ENCODE measurements around the gene RSRC2. TPM values are rescaled to one million over a fixed set of nuclear protein-coding genes. Genes with fewer than 3 reads are reported as not detected.
"Not testable (repeated sequence)": the region's sequence is repeated elsewhere in the genome, so short reads cannot be mapped to it uniquely, and the experiment has no call there.

RSRC2 gene
- total RNA-seq, 1 experiment from 2014 or later = 64.5 TPM

DNA sequence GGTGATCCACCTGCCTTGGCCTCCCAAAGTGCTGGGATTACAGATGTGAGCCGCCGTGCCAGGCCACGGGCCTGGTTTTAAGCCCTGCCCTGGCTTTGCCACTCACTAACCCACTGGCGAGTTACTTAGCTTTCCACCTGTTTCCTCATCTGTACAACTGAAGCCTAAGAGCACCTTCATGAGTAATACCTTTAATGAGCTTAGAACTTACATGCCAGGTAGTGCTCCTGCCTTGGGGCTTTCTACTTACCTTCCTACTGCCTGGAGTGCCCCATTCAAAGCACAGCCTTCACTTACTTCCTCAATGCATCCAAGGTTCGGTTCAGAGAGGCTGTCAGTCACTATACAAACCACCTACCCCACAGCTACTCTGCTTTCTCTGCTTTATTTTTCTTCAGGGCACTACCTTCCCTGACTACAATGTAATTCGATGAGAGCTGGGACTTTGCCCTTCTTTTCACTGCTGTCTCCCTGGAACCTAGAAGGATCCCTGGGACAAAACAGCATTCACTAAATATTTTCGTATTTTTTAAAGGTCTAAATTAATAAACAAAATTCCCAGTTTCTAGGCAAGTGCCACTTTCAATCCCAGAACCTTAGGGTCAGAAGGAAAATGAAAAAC, 39.8 kb downstream of the RSRC2 start:
- Histone ChIP-seq H2AFZ (no peak overlapping the region), H4K20me1 (ENCODE audit: insufficient read depth) (0 out of 2 replicates have a peak, but pooled peaks cover 5% of the 10 kb centered on the region), H3K9me2 (ENCODE audit: insufficient read depth) (no peaks in the 10 kb centered on the region), H3K4me1 (replicated peaks; ENCODE audit: insufficient read depth) (no peaks in the 10 kb centered on the region), H3K9me3 (ENCODE audit: insufficient read depth, low read depth) (no peaks in the 10 kb centered on the region), H3K36me3 (ENCODE audit: low read depth) (peaks cover 58% of the 10 kb centered on the region), H3K27me3 (ENCODE audit: insufficient read depth, low read depth) (no peaks in the 10 kb centered on the region), H3K27ac (peak overlapping the region; percentile 6; the same call in 1 of the 2 replicates), H3K4me2 (no peak overlapping the region), H3K4me3 (no peak overlapping the region), H3F3A (ENCODE audit: insufficient read depth, low read depth) (peaks cover 30% of the 10 kb centered on the region), H3K79me2 (ENCODE audit: low read depth) (no peaks in the 10 kb centered on the region; the same call in 1 of the 2 replicates)
- ChIA-PET CTCF (interaction anchor here (0.6 kb wide), 1 partner anchor 842 kb away, joined by 5 read pairs; no protein-coding TSS in a partner anchor), POLR2A (ENCODE audit: unreplicated experiment) (interaction anchor here (0.5 kb wide), 1 partner anchor 138 kb away, joined by 4 read pairs; no protein-coding TSS in a partner anchor)
- no peak for TF ChIP-seq EZH2 (IDR thresholded peaks at IDR 0.05; ENCODE audit: low read depth)
- TF ChIP-seq, protein P1, sequence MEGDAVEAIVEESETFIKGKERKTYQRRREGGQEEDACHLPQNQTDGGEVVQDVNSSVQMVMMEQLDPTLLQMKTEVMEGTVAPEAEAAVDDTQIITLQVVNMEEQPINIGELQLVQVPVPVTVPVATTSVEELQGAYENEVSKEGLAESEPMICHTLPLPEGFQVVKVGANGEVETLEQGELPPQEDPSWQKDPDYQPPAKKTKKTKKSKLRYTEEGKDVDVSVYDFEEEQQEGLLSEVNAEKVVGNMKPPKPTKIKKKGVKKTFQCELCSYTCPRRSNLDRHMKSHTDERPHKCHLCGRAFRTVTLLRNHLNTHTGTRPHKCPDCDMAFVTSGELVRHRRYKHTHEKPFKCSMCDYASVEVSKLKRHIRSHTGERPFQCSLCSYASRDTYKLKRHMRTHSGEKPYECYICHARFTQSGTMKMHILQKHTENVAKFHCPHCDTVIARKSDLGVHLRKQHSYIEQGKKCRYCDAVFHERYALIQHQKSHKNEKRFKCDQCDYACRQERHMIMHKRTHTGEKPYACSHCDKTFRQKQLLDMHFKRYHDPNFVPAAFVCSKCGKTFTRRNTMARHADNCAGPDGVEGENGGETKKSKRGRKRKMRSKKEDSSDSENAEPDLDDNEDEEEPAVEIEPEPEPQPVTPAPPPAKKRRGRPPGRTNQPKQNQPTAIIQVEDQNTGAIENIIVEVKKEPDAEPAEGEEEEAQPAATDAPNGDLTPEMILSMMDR (conservative IDR thresholded peaks at IDR 0.05) = no peak
- BruUV-seq (replicated peaks) = no TSS peak
- intact Hi-C loops (cut with micrococcal nuclease; ENCODE audit: unreplicated experiment) = no loop called here
- no peak for DNase-seq

DNA sequence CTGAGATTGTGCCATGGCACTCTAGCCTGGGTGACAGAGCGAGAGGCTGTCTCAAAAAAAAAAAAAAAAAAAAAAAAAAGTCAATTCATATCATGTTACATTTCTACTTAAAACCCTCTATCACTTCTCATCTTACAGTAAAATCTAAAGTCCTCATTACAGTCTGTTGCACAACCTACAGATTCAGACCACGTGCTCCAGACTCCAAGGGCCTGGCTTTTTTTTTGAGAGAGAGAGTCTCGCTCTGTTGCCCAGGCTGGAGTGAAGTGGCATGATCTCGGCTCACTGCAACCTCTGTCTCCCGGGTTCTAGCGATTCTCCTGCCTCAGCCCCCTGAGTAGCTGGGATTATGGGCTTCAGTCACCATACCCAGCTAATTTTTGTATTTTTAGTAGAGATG, 40.4 kb downstream of the RSRC2 start:
- intact Hi-C loops (cut with micrococcal nuclease; ENCODE audit: unreplicated experiment); H3K9me2 ChIP-seq (ENCODE audit: insufficient read depth); H3K9me3 ChIP-seq (ENCODE audit: insufficient read depth, low read depth); H3K4me2 ChIP-seq; H2AFZ ChIP-seq; H4K20me1 ChIP-seq (ENCODE audit: insufficient read depth); H3K4me3 ChIP-seq; H3K27me3 ChIP-seq (ENCODE audit: insufficient read depth, low read depth); H3K4me1 ChIP-seq (replicated peaks; ENCODE audit: insufficient read depth); H3K79me2 ChIP-seq (ENCODE audit: low read depth); BruUV-seq (replicated peaks); DNase-seq; H3K27ac ChIP-seq: not testable (repeated sequence)
- peaks cover 56% of the 10 kb centered on the region for H3K36me3 ChIP-seq (ENCODE audit: low read depth)
- ChIA-PET CTCF (interaction anchor here (0.6 kb wide), 1 partner anchor 843 kb away, joined by 5 read pairs; no protein-coding TSS in a partner anchor), POLR2A (ENCODE audit: unreplicated experiment) (interaction anchor here (0.5 to 0.6 kb wide), 2 partner anchors 9 to 138 kb away, joined by 4 to 5 read pairs; no protein-coding TSS in a partner anchor)
- peaks cover 30% of the 10 kb centered on the region for H3F3A ChIP-seq (ENCODE audit: insufficient read depth, low read depth)

DNA sequence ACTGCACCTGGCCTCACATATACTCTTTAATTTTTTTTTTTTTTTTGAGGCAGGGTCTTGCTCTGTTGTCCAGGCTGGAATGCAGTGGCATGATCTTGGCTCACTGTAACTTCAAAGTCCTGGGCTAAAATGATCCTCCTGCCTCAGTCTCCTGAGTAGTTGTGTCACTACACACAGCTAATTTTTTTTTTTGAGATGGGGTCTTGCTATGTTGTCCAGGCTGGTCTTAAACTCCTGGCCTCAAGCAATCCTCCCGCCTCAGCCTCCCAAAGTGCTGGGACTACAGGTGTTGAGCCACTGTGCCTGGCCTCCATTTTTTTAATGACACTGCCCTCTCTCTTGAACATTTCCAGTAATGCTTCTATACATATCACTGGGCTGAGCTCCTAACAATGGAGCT, 42.4 kb downstream of the RSRC2 start:
- Histone ChIP-seq H3F3A (ENCODE audit: insufficient read depth, low read depth) (peaks cover 20% of the 10 kb centered on the region; the same call in 1 of the 2 replicates), H3K36me3 (ENCODE audit: low read depth) (peaks cover 49% of the 10 kb centered on the region)
- H2AFZ ChIP-seq; BruUV-seq (replicated peaks); H3K27me3 ChIP-seq (ENCODE audit: insufficient read depth, low read depth); H3K4me1 ChIP-seq (replicated peaks; ENCODE audit: insufficient read depth); H3K27ac ChIP-seq; intact Hi-C loops (cut with micrococcal nuclease; ENCODE audit: unreplicated experiment); POLR2A ChIA-PET (ENCODE audit: unreplicated experiment); H3K79me2 ChIP-seq (ENCODE audit: low read depth); DNase-seq; H3K4me2 ChIP-seq; H4K20me1 ChIP-seq (ENCODE audit: insufficient read depth); H3K4me3 ChIP-seq; H3K9me3 ChIP-seq (ENCODE audit: insufficient read depth, low read depth); H3K9me2 ChIP-seq (ENCODE audit: insufficient read depth): not testable (repeated sequence)
- CTCF ChIA-PET = interaction anchor here (0.7 kb wide), 1 partner anchor 16 kb away, joined by 5 read pairs; the partner anchor contains the start of gene ZCCHC8

DNA sequence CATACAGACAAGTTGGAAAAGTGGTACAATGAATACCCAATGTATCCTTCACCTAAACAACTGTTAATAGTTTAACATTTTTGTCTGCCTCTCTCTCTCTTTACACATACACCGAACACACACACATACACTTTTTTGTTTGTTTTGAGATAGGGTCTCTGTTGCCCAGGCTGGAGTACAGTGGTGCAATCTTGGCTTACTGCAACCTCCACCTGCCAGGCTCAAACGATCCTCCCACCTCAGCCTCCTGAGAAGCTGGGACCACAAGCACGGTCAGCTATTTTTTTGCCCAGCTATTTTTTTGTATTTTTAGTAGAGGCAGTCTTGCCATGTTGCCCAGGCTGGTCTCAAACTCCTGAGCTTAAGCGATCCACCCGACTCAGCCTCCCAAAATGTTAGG, 42.8 kb downstream of the RSRC2 start:
- TF ChIP-seq EZH2 (IDR thresholded peaks at IDR 0.05; ENCODE audit: low read depth) = no peak
- TF ChIP-seq, protein P1 (conservative IDR thresholded peaks at IDR 0.05) = no peak
- Histone ChIP-seq H3K4me2 (no peak overlapping the region), H4K20me1 (ENCODE audit: insufficient read depth) (0 out of 2 replicates have a peak, but pooled peaks cover 5% of the 10 kb centered on the region), H2AFZ (no peak overlapping the region), H3K4me3 (no peak overlapping the region), H3K79me2 (ENCODE audit: low read depth) (no peaks in the 10 kb centered on the region; the same call in 1 of the 2 replicates), H3K27me3 (ENCODE audit: insufficient read depth, low read depth) (no peaks in the 10 kb centered on the region), H3K4me1 (replicated peaks; ENCODE audit: insufficient read depth) (no peaks in the 10 kb centered on the region), H3K9me2 (ENCODE audit: insufficient read depth) (no peaks in the 10 kb centered on the region), H3K9me3 (ENCODE audit: insufficient read depth, low read depth) (no peaks in the 10 kb centered on the region), H3K36me3 (ENCODE audit: low read depth) (peaks cover 45% of the 10 kb centered on the region), H3K27ac (no peak overlapping the region), H3F3A (ENCODE audit: insufficient read depth, low read depth) (peaks cover 17% of the 10 kb centered on the region; the same call in 1 of the 2 replicates)
- DNase-seq = no peak
- ChIA-PET POLR2A (ENCODE audit: unreplicated experiment) (interaction anchor here (0.6 kb wide), 1 partner anchor 26 kb away, joined by 4 read pairs; no protein-coding TSS in a partner anchor), CTCF (interaction anchor here (0.7 kb wide), 1 partner anchor 17 kb away, joined by 5 read pairs; the partner anchor contains the start of gene ZCCHC8)
- intact Hi-C loops (cut with micrococcal nuclease; ENCODE audit: unreplicated experiment) = no loop called here
- BruUV-seq (replicated peaks) = no TSS peak
